Astrocyte (in vitro differentiated cells and primary cell): ENCODE results near the gene APBA2.

Experiments
- EZH2 ChIP-seq: IDR thresholded peaks from 2 replicates; pipeline ENCODE4 v1.6.1; 2012; ENCODE audit warnings: mild to moderate bottlenecking, low read length, inconsistent platforms; ENCODE audit not compliant: insufficient read depth
- TF ChIP-seq, protein P1 (sequence below): IDR thresholded peaks from 2 replicates; pipeline ENCODE4 v1.5.1; 2011; ENCODE audit warnings: low read depth, mild to moderate bottlenecking, inconsistent platforms, low read length, moderate library complexity; ENCODE audit not compliant: insufficient read depth

- TF ChIP-seq, protein P1, sequence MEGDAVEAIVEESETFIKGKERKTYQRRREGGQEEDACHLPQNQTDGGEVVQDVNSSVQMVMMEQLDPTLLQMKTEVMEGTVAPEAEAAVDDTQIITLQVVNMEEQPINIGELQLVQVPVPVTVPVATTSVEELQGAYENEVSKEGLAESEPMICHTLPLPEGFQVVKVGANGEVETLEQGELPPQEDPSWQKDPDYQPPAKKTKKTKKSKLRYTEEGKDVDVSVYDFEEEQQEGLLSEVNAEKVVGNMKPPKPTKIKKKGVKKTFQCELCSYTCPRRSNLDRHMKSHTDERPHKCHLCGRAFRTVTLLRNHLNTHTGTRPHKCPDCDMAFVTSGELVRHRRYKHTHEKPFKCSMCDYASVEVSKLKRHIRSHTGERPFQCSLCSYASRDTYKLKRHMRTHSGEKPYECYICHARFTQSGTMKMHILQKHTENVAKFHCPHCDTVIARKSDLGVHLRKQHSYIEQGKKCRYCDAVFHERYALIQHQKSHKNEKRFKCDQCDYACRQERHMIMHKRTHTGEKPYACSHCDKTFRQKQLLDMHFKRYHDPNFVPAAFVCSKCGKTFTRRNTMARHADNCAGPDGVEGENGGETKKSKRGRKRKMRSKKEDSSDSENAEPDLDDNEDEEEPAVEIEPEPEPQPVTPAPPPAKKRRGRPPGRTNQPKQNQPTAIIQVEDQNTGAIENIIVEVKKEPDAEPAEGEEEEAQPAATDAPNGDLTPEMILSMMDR = no peak
- TF ChIP-seq EZH2 = no peak
These were observed 220.3 kb downstream of the APBA2 start for GRCh38 chr15:29106116-29106515.
